Measurements from ENCODE around the gene MB21D2.
"Not testable (repeated sequence)": the region's sequence is repeated elsewhere in the genome, so short reads cannot be mapped to it uniquely, and the experiment has no call there.

Gene MB21D2

DNA sequence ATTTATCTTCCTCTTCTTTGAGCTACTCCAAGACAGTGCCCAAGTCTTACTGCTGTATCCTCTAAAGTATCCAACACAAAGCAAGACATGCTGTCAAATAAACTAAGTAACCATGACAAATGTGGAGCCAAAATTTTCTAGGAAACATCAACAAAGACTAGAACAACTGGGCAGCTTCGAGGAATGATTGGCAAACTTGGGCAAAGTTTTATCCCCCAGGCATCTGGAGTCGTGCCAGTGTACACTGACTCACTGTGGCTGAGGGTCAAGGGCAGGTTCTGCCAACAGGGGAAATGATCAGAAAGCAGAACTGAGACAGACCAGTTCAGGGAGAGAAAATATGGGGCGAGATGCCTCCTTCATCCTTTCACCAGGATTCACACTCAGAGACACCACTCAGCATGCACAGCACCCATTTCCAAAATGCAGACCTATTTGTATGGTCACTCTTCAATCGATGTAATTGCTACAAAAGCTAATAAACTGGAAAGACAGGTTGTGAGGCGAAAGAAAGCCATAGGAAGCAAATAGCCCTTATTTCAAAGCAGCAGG is 65.8 kb downstream of the MB21D2 start:
- DNase-seq = no peak

DNA sequence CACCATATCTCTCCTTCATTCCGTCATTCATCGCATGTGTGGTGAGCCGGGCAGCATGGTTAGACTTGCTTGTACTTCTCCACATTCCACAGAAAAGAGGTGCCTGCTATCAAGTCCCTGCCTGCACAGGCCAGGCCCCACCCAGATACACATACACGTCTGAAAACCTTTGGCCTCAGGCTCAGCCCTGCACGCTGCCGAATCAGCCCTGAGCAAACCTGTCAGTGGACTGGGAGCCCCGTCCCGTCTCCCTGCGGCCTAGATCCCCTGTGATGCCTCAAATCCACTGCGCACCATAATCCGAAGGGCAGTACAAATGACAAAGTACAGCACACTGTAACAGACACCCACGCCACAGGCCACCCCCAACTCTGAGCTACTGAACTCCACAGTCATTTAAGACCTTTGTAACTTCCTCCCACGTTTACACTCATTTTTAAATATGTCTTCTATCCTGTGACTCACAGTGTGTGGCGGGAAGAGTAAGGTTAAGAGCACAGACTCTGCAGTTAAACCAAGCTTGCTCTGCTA is 67.1 kb downstream of the MB21D2 start:
- no peak for DNase-seq

DNA sequence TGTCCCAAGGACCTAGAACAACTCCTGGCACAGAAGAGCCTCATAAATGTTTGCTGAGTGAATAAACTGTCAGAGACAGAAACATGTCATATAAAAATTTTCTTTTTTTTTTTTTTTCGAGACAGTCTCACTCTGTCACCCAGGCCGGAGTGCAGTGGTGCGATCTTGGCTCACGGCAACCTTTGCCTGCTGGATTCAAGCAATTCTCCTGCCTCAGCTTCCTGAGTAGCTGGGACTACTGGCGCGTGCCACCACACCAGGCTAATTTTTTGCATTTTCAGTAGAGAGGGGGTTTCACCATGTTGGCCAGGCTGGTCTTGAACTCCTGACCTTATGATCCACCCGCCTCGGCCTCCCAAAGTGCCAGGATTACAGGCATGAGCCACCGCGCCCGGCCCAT is 67.8 kb downstream of the MB21D2 start:
- not testable (repeated sequence) for DNase-seq

DNA sequence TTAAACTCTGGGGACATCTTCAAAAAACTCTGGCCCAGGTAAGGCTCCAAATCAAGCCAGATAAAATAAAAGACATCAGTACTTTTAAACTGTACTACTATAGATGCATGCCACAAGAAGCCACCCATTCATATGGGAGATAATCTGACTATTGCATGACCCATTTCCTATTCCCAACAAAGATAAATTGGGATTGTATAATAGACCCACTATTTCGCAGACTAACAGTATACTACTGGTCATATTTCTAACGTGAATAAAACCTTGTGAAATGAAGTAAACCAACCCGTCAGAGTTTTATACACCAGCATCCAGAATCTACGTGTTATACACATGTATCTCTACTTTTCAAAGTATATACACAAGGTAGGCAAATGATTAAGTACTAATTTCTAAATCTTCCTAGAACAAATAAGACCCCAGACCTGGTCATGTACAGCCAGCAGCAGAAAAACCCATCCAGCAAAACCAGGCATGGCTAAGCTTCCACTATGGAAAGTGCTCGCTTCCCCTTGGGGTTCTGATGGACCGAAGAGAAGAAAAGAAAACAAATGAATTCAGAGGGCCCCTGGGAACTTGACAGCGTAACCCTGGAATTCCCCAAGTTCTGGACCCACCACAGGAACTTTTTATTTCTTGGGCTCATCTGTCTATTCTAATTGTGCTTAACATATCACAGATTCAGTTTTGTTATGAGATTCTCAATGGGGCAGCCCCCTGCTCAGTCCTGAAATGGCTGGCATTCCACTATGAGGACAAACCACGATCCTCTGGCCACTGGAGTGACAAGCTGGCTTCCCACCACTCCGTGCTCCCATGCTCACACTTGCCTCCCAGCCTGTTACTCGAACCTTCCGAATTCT is 69.1 kb downstream of the MB21D2 start:
- DNase-seq = no peak

- DNase-seq = no peak
Measured at GRCh38 chr3:192847941-192848340, 69.7 kb downstream of the MB21D2 start.

DNA sequence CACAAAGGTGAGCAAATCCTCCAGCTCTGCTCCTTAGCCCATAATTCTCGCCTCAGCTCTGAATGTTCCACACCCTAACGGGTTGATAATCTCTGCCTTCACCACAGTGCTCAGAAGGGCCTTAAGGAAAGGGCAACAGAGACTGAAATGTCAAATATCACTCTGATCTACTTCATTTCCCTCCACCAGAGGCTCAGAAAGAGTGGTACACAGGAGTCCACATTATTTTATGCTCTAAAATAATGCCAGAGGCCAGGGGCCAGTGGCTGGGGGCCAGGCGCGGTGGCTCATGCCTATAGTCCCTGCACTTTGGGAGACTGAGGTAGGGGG is 72.2 kb downstream of the MB21D2 start:
- no peak for DNase-seq

DNA sequence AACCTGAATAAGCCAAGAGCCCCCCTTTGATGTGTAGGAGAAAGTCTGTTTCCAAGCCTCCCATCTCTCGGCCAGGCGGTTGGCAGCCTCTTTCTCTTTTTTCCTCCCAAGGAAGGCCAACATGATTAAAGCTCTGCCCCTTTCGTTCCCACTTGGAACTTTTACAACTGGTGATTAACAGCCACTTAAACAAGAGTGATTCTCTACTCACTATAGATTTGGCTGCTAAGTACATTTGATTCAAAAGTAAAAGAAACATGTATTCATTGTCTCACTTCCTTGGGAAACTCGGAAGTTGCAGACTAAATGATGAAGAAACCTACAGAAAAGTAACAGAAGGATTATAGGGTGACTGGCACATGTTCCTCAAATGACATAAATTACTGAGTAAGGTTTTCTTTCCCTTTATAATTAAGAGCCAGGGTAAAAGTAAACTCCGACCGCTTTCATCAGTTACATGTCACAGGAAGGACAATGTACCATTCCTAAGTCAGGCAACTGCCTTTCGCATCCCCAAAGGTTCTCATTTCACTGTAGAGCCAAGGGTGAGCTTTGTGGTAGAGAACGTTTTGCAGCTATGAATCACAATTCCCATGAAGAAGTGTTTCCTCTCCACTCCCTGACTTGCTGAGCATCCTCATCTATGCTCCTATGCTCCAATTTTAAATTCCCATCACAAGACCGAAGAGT is 72.7 kb downstream of the MB21D2 start:
- no peak for DNase-seq

- no peak for DNase-seq
Measured at GRCh38 chr3:192844486-192844765, 73.2 kb downstream of the MB21D2 start.

DNA sequence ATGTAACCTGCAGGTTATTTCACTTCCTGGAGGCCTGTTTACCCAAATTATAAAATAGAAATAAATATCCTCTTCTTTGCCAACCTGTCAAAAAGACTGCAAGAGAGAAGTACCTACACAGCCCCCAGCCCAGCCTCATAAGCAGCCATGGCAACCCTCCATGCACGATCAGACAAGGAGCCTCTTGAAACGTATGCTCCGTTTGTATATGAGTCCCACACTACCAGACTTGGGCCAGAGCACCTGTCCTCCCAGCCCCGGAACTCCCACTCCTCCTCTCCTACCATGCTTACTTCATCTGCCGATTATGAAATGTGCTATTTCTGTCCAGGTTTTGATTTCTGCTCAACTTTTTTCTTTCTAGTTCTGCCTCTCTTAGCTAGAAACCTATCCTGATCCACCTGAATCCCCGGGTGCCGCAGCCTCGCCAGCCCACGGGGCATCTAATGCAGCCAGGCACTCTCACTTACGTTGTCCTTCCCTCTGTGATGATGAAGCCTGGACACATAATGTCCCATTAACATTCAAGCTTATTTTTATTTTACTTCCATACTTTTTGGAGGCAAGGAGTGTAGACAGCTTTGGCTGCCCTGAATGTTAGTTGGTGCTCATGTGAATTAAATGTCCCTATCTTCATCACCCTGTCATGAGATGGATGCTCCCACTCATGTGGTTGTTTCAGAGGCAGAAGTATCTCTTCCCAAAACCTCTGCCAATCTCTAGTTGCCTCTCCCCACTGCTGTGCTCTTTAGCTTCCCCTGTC is 73.8 kb downstream of the MB21D2 start:
- no peak for DNase-seq

GRCh38 chr3:192843119-192843518 is 74.5 kb downstream of the MB21D2 start:
- no peak for DNase-seq

DNA sequence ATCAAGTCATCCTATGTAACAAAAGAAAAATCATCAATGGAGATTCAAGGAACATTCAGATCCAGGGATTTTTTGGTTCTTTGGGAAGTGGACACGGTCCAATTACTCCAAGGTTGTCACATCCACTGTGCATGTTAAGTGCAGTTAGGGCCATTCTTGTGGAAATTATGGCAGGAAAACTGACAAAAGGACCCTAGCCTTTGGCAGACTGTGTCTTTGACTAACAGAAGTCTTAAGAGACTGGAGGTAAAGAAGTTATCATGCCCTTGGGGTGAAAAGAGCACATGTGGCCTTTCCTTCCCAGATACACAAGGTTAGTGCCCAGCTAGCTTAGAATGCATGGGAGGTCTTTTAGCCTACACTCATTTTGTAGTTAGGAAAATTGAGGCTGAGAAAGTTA is 74.9 kb downstream of the MB21D2 start:
- DNase-seq = no peak

- no peak for DNase-seq
Measured at GRCh38 chr3:192842138-192842537, 75.5 kb downstream of the MB21D2 start.

DNA sequence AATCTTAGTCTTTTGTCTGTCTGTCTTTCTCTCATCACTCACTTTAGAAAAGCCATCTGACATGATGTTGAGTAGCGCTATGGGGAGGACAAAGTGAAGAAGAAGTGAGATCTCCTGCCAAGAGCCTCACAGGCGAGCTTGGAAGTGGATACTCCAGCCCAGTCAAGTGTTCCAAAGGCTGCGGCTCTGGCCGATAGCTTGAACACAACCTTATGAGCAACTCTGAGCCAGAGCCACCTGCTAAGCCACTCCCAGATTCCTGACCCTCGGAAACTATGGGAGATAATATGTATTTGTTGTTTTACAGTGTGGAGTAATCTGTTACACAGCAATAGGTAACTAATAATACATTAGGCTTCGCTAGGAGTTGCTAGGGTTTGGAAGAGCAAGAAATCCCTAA is 76.2 kb downstream of the MB21D2 start:
- no peak for DNase-seq

DNA sequence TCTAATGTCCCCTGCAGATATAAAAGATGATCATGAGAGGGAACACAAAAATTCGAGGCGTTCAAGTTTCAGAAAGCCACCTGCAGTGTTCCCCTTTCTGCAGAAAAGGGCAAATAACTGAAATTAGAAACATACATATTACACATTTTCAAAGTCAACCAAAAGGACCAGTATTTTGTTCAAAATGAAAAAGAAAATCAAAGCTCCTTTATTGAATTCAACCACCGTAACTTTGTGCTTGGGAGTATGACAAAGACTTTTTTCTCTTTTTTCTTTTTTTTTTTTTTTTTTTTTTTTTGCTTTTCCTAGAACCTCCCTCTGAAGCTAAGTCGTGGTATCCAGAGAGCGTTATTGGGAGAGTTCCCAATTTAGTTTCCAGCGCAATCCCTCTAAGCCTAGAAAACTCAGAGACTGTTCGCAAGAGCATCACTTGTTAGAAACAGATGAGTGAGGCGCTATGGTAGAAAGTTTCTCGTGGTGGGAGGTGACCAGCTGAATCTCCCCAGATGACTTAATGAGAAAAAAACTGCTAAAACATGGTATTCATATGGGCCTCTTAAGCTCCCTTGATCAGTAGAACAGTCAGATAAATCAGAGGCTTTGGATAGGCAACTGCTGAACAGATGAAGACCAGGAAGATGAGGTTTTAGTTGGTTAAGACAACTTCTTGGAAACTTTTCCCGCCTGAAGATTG is 77.4 kb downstream of the MB21D2 start:
- no peak for DNase-seq

DNA sequence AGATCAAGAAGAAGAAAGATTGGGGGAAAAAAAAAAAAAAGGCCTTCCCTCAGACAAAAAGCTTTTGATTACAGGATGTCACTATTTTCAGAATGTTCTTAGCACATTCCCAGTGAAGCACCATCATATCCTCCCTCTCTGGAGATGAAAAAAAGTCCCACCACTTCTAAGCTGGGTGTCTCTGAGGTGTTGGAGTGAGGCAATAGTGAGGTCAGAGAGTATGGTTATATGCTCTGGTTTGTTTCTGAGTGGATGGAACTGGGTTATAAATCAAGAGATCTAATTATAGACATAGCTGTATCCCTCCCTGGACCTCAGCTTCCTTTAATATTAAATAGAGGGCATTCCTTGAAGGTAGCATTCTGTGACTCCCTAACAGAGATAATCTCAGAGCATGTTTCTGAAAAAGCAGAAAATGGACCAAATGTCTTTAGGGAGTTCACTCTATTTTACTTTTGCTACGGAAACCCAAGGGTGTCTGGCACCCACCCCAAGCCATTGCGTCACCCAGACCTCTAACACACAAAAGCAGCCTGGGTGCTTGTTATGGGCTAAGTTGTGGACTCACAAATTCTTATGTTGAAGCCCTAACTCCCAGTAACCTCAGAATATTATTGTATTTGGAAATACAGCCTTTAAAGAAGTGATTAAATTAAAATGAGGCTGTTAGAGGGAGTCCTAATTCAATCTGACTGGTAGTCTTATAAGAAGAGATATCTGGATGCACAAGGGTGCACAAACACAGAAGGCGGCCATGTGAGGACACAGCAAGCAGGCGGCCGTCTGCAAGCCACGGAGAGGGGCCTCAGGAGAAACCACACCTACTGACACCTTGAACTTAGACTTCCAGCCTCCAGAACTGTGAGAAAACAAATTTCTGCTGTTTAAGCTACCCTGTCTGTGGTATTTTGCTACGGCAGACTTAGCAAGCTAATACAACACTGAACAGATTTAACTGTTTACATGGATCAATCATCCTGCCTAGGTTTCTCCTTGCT is 81.5 kb downstream of the MB21D2 start:
- no peak for DNase-seq

DNA sequence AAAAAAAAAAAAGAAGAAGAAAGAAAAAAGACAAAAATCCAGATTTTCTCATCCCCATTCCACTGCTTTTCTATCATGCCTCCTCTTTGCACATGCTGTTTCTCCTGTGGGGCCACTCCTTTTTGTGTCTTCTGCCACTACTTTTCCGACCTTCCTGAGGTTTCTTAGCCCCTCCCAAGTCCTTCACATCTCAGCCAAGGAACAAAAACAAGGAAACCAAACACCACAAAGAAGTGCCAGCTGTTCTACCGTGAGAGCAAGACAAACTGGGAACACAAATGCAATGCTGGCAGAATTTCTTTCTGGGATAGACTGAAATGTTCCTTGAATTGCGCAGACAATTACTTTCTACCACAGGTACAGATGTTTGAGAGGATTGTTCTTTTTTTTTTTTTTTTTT is 83.2 kb downstream of the MB21D2 start:
- DNase-seq = no peak

- no peak for DNase-seq
Measured at GRCh38 chr3:192833177-192833890, 84.3 kb downstream of the MB21D2 start.

- DNase-seq = no peak
Measured at GRCh38 chr3:192831801-192832347, 85.8 kb downstream of the MB21D2 start.

DNA sequence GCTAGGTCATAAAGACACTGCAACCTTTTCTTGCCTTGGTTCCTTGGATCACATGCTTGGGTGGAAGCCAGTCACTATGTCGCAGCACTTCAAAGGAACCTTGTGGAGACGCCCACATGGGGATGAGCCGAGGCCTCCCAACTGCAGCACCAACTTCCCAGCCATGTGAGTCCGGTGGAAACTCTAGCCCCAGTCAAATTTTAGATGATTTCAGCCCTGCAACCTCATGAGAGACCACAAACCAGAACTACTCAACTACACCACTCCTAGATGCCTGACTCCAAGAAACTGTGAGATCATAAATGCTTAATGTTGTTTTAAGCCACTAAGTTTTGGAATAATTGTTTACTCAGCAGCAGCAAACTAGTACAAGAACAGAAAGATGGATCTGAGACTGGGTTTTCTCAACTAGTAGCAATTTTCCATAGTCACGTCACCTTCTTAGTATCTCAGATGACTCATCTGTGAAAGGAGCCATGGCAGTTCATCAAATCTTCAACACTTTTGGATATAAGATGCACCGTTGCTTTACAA is 86.5 kb downstream of the MB21D2 start:
- no peak for DNase-seq

Measured in activated CD8-positive, alpha-beta memory T cell treated with anti-CD3 and anti-CD28 coated beads for 24 hours (primary cell).